ENCODE results near the gene PI4KB. TPM values are rescaled to one million over a fixed set of nuclear protein-coding genes. Genes with fewer than 3 reads are reported as not detected.

Gene PI4KB
- total RNA-seq, 2 donors from 2014 or later, result 47.2 to 53.5 TPM

- H3K36me3 ChIP-seq, result peaks cover 8% of the 10 kb centered on the region
These were observed 14.4 kb downstream of the PI4KB start for GRCh38 chr1:151312826-151313225.

GRCh38 chr1:151312411-151312810, 14.8 kb downstream of the PI4KB start:
- Histone ChIP-seq H3K4me3 (no peak overlapping the region), H3K27me3 (no peaks in the 10 kb centered on the region), H3K36me3 (peaks cover 12% of the 10 kb centered on the region), H3K9ac (ENCODE audit: low read depth in 2 of 2, low read length in 2 of 2) (no peak overlapping the region), H3K27ac (peak overlapping the region; percentile 62), H3K9me3 (no peaks in the 10 kb centered on the region), H3K4me1 (no peaks in the 10 kb centered on the region)
- intact Hi-C loops (cut with DNase I), result no loop called here
- no peak for DNase-seq
- TF ChIP-seq CTCF (IDR thresholded peaks at IDR 0.05), result no peak

More at GRCh38 chr1:151312826-151313225, 14.4 kb downstream of the PI4KB start:
- Histone ChIP-seq H3K27me3 (no peaks in the 10 kb centered on the region), H3K4me1 (no peaks in the 10 kb centered on the region), H3K9me3 (no peaks in the 10 kb centered on the region), H3K27ac (no peak overlapping the region), H3K9ac (ENCODE audit: low read depth in 2 of 2, low read length in 2 of 2) (no peak overlapping the region), H3K4me3 (no peak overlapping the region)
- no peak for TF ChIP-seq CTCF (IDR thresholded peaks at IDR 0.05)
- intact Hi-C loops (cut with DNase I), result no loop called here
- no peak for DNase-seq

- H3K9ac ChIP-seq (ENCODE audit: low read depth in 2 of 2, low read length in 2 of 2), result no peak overlapping the region
- H3K9me3 ChIP-seq, result no peaks in the 10 kb centered on the region
- peaks cover 15% of the 10 kb centered on the region for H3K36me3 ChIP-seq
- intact Hi-C loops (cut with DNase I), result no loop called here
- TF ChIP-seq CTCF (IDR thresholded peaks at IDR 0.05), result no peak
- H3K27me3 ChIP-seq, result no peaks in the 10 kb centered on the region
- no peak overlapping the region for H3K4me3 ChIP-seq
- peak overlapping the region; percentile 62 for H3K27ac ChIP-seq
- DNase-seq, result peak; percentile 61
- no peaks in the 10 kb centered on the region for H3K4me1 ChIP-seq
These were observed 15.5 kb downstream of the PI4KB start for GRCh38 chr1:151311589-151312331.

- H3K36me3 ChIP-seq, result peaks cover 19% of the 10 kb centered on the region
- H3K27ac ChIP-seq, result peak overlapping the region; percentile 62
- no peak for DNase-seq
- no peak overlapping the region for H3K4me3 ChIP-seq
- no peaks in the 10 kb centered on the region for H3K9me3 ChIP-seq
- H3K4me1 ChIP-seq, result no peaks in the 10 kb centered on the region
- no peak overlapping the region for H3K9ac ChIP-seq (ENCODE audit: low read depth in 2 of 2, low read length in 2 of 2)
- intact Hi-C loops (cut with DNase I), result no loop called here
- no peak for TF ChIP-seq CTCF (IDR thresholded peaks at IDR 0.05)
- H3K27me3 ChIP-seq, result no peaks in the 10 kb centered on the region
These were observed 16.2 kb downstream of the PI4KB start for GRCh38 chr1:151311011-151311410.

- TF ChIP-seq CTCF (IDR thresholded peaks at IDR 0.05), result no peak
- Histone ChIP-seq H3K4me1 (no peaks in the 10 kb centered on the region), H3K27ac (no peak overlapping the region), H3K4me3 (no peak overlapping the region), H3K9me3 (no peaks in the 10 kb centered on the region), H3K36me3 (peaks cover 20% of the 10 kb centered on the region), H3K9ac (ENCODE audit: low read depth in 2 of 2, low read length in 2 of 2) (no peak overlapping the region), H3K27me3 (no peaks in the 10 kb centered on the region)
- DNase-seq, result no peak
- intact Hi-C loops (cut with DNase I), result no loop called here
These were observed 17.3 kb downstream of the PI4KB start for GRCh38 chr1:151309811-151310323.
